ENCODE measurements around the gene C2CD2. TPM values are rescaled to one million over a fixed set of nuclear protein-coding genes. Genes with fewer than 3 reads are reported as not detected.

The C2CD2 gene
- total RNA-seq, 4 donors from 2014 or later = 1.7 to 7.2 (median 2.4) TPM

GRCh38 chr21:41943851-41944250 is 10.0 kb downstream of the C2CD2 start:
- intact Hi-C loops (cut with DNase I; ENCODE audit: low total_unique reads) (no loop called here), in situ Hi-C loops (cut with MboI; ENCODE audit: low sequenced_read_pairs in 4 of 4) (loop anchor here in 1 of 4 donors (25.0 kb wide), 1 partner anchor 107 kb away; no protein-coding TSS in a partner anchor)
- H3K36me3 ChIP-seq = no peaks in the 10 kb centered on the region
- DNase-seq (no peak), ATAC-seq (no peak)
- TF ChIP-seq POLR2A (IDR thresholded peaks at IDR 0.05) (no peak), CTCF (IDR thresholded peaks at IDR 0.05 in 4 of 5, conservative IDR thresholded peaks at IDR 0.05 in 1 of 5) (no peak)
- no peak overlapping the region for H3K27ac ChIP-seq
- H3K9me3 ChIP-seq = no peaks in the 10 kb centered on the region
- H3K27me3 ChIP-seq = no peaks in the 10 kb centered on the region
- peaks cover 9 to 11% of the 10 kb centered on the region in 2 donors for H3K4me1 ChIP-seq
- H3K4me3 ChIP-seq = no peak overlapping the region

GRCh38 chr21:41942457-41942856 is 11.4 kb downstream of the C2CD2 start:
- in situ Hi-C loops (cut with MboI; ENCODE audit: low sequenced_read_pairs in 4 of 4) (loop anchor here in 1 of 4 donors (25.0 kb wide), 1 partner anchor 105 kb away; no protein-coding TSS in a partner anchor), intact Hi-C loops (cut with DNase I; ENCODE audit: low total_unique reads) (no loop called here)
- peaks cover under 1% of the 10 kb centered on the region in 2 donors for H3K4me1 ChIP-seq
- no peak for ATAC-seq
- H3K36me3 ChIP-seq = no peaks in the 10 kb centered on the region
- H3K27ac ChIP-seq = no peak overlapping the region
- H3K27me3 ChIP-seq = no peaks in the 10 kb centered on the region
- H3K9me3 ChIP-seq = no peaks in the 10 kb centered on the region
- H3K4me3 ChIP-seq = no peak overlapping the region
- TF ChIP-seq POLR2A (IDR thresholded peaks at IDR 0.05) = no peak
- no peak for DNase-seq

DNA sequence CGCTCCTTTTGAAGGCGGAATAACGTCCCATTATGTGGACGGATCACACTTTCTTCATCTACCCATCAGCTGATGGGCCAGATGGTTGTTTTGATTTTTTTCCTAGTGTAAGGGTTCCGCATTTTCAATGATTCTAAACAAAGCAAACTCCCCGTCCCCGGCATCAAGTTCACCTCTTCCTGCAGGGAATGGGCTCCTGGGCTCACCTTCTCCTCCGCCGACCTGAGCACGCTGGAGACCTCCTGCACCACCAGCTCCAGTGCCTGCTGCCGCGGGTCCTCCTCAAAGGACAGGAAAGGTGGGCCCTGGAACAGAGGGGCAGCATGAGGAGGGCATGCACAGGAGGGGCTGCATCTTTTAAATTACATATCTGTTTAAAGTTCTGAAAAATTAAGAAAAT is 11.9 kb downstream of the C2CD2 start:
- no peaks in the 10 kb centered on the region for H3K27me3 ChIP-seq
- in situ Hi-C loops (cut with MboI; ENCODE audit: low sequenced_read_pairs in 4 of 4) = loop anchor here in 1 of 4 donors (25.0 kb wide), 1 partner anchor 105 kb away; no protein-coding TSS in a partner anchor
- no peak overlapping the region for H3K4me3 ChIP-seq
- ATAC-seq (no peak), DNase-seq (no peak)
- intact Hi-C loops (cut with DNase I; ENCODE audit: low total_unique reads) = no loop called here
- H3K9me3 ChIP-seq = no peaks in the 10 kb centered on the region
- no peak for TF ChIP-seq CTCF (IDR thresholded peaks at IDR 0.05 in 4 of 5, conservative IDR thresholded peaks at IDR 0.05 in 1 of 5)
- TF ChIP-seq POLR2A (IDR thresholded peaks at IDR 0.05) = no peak
- H3K4me1 ChIP-seq = no peaks in the 10 kb centered on the region
- H3K27ac ChIP-seq = no peak overlapping the region
- H3K36me3 ChIP-seq = no peaks in the 10 kb centered on the region

DNA sequence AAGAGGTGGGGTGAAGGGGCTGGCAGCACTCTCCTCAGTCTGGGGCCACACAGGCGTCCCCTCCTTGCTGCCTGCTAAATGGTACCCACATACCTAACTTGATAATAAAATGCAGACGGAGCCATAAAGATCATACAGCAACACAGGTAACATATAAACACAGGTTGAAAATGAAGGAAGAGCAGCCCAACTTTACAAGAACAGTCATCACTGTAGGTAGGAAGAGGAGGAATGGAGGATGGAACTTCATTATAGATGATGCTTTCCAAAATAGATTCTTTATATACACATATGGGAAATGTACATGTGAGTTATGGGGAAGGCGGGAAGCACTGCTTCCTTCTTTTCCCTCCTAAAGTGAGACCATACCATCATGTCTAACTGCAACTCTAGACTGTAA is 13.4 kb downstream of the C2CD2 start:
- intact Hi-C loops (cut with DNase I; ENCODE audit: low total_unique reads) (no loop called here), in situ Hi-C loops (cut with MboI; ENCODE audit: low sequenced_read_pairs in 4 of 4) (loop anchor here in 1 of 4 donors (25.0 kb wide), 1 partner anchor 103 kb away; no protein-coding TSS in a partner anchor)
- DNase-seq = no peak
- Histone ChIP-seq H3K4me3 (no peak overlapping the region), H3K4me1 (no peaks in the 10 kb centered on the region), H3K27ac (no peak overlapping the region), H3K9me3 (no peaks in the 10 kb centered on the region), H3K36me3 (no peaks in the 10 kb centered on the region), H3K27me3 (no peaks in the 10 kb centered on the region)
- no peak for ATAC-seq
- no peak for TF ChIP-seq POLR2A (IDR thresholded peaks at IDR 0.05)
- no peak for TF ChIP-seq CTCF (IDR thresholded peaks at IDR 0.05 in 4 of 5, conservative IDR thresholded peaks at IDR 0.05 in 1 of 5)

DNA sequence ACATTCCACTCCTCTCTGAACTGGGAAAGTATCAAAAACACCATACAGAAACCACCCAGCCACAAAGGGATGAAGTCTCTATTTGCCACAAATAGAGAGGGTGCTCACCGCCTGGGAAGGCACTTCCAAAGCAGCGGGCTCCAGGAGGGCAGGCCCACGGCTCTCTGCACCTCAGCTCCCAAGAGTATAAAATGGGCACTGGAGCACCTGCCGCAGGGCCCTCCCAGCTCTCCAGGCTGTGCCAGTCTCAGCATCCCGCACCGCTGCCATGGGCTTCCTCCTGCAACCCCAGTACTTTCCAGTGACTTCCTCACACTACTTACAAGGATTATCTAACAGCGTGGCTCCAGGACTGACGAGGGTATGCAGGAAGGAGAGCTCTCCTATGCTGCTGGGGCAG is 14.4 kb downstream of the C2CD2 start:
- H3K27me3 ChIP-seq = no peaks in the 10 kb centered on the region
- ATAC-seq = no peak
- no peak overlapping the region for H3K27ac ChIP-seq
- in situ Hi-C loops (cut with MboI; ENCODE audit: low sequenced_read_pairs in 4 of 4) (loop anchor here in 1 of 4 donors (25.0 kb wide), 1 partner anchor 102 kb away; no protein-coding TSS in a partner anchor), intact Hi-C loops (cut with DNase I; ENCODE audit: low total_unique reads) (no loop called here)
- H3K4me3 ChIP-seq = no peak overlapping the region
- H3K36me3 ChIP-seq = no peaks in the 10 kb centered on the region
- no peak for DNase-seq
- TF ChIP-seq CTCF (IDR thresholded peaks at IDR 0.05 in 4 of 5, conservative IDR thresholded peaks at IDR 0.05 in 1 of 5) (no peak), POLR2A (IDR thresholded peaks at IDR 0.05) (no peak)
- no peaks in the 10 kb centered on the region for H3K9me3 ChIP-seq
- no peaks in the 10 kb centered on the region for H3K4me1 ChIP-seq

Measured in gastrocnemius medialis (tissue), 4 donors.